Natural killer cell (primary cell): ENCODE data around the gene HS6ST3. TPM values are rescaled to one million over a fixed set of nuclear protein-coding genes. Genes with fewer than 3 reads are reported as not detected.

Source experiments
- ATAC-seq, 3 donors: fragments of 150-1000 bp in 2 of 3; fragments of 200-7000 bp in 1 of 3; cut with Tn5 transposase; 1 replicate in 1 of 3; 2 replicates in 2 of 3; pipeline ENCODE4 v1.10.0; 2021; ENCODE audit warnings: mild to moderate bottlenecking in 2 of 3, moderate library complexity in 2 of 3
- DNase-seq, 2 donors: peaks; one replicate each; pipeline versions ENCODE4 v3.0.0 to v3.0.0-alpha.2; 2013 to 2021; ENCODE audit warnings: mixed read lengths in 1 of 2
- H3K27ac ChIP-seq: one replicate; pipeline ENCODE4 v1.5.1; 2013; ENCODE audit warnings: mild to moderate bottlenecking, low read length
- H3K27me3 ChIP-seq: one replicate; pipeline ENCODE4 v1.6.1; 2013; ENCODE audit warnings: low read length; ENCODE audit not compliant: control insufficient read depth, insufficient read depth
- H3K36me3 ChIP-seq: one replicate; pipeline ENCODE4 v1.6.1; 2013; ENCODE audit warnings: low read length; ENCODE audit not compliant: control insufficient read depth, insufficient read depth
- H3K4me1 ChIP-seq: one replicate; pipeline ENCODE4 v1.6.1; 2013; ENCODE audit warnings: low read length; ENCODE audit not compliant: control insufficient read depth, insufficient read depth
- H3K4me3 ChIP-seq: one replicate; pipeline ENCODE4 v1.5.1; 2013; ENCODE audit warnings: low read length
- H3K9me3 ChIP-seq: one replicate; pipeline ENCODE4 v1.6.1; 2013; ENCODE audit warnings: low read length; ENCODE audit not compliant: control insufficient read depth, insufficient read depth
- H3K27ac Mint-ChIP-seq, 2 donors: one replicate each; pipeline ENCODE4 v1.8.0; 2022; ENCODE audit warnings: mild to moderate bottlenecking in 2 of 2, mixed read lengths in 2 of 2, moderate library complexity in 1 of 2
- H3K27me3 Mint-ChIP-seq, 2 donors: one replicate each; pipeline ENCODE4 v1.8.0; 2022; ENCODE audit warnings: low read depth in 2 of 2, mixed read lengths in 2 of 2
- H3K36me3 Mint-ChIP-seq: one replicate; pipeline ENCODE4 v1.8.0; 2022; ENCODE audit warnings: mixed read lengths
- H3K4me1 Mint-ChIP-seq, 2 donors: one replicate each; pipeline ENCODE4 v1.8.0; 2022; ENCODE audit warnings: mixed read lengths in 2 of 2
- H3K4me3 Mint-ChIP-seq: one replicate; pipeline ENCODE4 v1.8.0; 2022; ENCODE audit warnings: mild to moderate bottlenecking, moderate library complexity, mixed read lengths
- H3K9me3 Mint-ChIP-seq, 2 donors: one replicate each; pipeline ENCODE4 v1.8.0; 2022; ENCODE audit warnings: mixed read lengths in 2 of 2
- WGBS: methylation state at CpG from one replicate; pipeline ENCODE4 v1.1.7; 2013; ENCODE audit warnings: missing lambda C conversion rate; ENCODE audit not compliant: insufficient coverage; 5-methylcytosine and 5-hydroxymethylcytosine counted together
- intact Hi-C: fragments of 100-400 bp; cut with micrococcal nuclease; formaldehyde crosslinking; loops from one replicate; pipeline ENCODE4 v1.14.2; 2022
- total RNA-seq, 4 donors: library from RNA; stranded (reverse); fragments of 120-200 nt in 1 of 4; gene quantifications; one replicate each; pipeline versions ENCODE4 v1.2.3 to v1.2.4, GENCODE V29; 2013 to 2022
- TF ChIP-seq, protein P1 (sequence below): fragments of 200-600 bp; IDR thresholded peaks from one replicate; pipeline ENCODE4 v1.8.0; 2022; ENCODE audit warnings: antibody characterized with exemption

HS6ST3 gene
- total RNA-seq, 3 donors from 2014 or later (not counting 1 experiment from before 2014, with no cell fraction given), result not detected

DNA sequence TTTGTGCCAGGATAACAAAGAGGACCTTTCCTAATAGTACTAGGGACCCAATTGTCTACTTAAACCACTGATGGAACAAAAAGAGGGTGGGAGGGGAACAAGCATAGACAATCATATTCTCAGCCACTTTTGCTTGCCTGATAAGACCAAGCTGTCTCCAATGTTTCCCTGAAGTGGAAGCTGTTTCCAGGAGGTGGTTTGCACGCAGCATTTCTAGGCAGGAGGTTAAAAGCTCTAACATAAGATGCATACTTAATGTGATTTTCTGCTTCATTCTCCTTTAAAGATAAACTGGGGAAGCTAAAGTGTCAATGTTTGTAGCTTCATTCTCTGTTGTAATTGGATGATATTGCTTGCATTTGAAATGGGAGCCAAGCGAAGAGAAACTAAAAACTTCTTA is 442.9 kb downstream of the HS6ST3 start:
- peaks cover 3% of the 10 kb centered on the region for H3K9me3 ChIP-seq
- H3K27ac Mint-ChIP-seq, result no peak overlapping the region
- no peak for DNase-seq
- no peak for ATAC-seq
- no peaks in the 10 kb centered on the region for H3K27me3 ChIP-seq
- no peaks in the 10 kb centered on the region for H3K36me3 Mint-ChIP-seq
- H3K4me1 ChIP-seq, result no peaks in the 10 kb centered on the region
- 100% methylated on average over 2 of the region's 2 CpGs for WGBS
- H3K4me3 ChIP-seq, result no peak overlapping the region
- TF ChIP-seq, protein P1, sequence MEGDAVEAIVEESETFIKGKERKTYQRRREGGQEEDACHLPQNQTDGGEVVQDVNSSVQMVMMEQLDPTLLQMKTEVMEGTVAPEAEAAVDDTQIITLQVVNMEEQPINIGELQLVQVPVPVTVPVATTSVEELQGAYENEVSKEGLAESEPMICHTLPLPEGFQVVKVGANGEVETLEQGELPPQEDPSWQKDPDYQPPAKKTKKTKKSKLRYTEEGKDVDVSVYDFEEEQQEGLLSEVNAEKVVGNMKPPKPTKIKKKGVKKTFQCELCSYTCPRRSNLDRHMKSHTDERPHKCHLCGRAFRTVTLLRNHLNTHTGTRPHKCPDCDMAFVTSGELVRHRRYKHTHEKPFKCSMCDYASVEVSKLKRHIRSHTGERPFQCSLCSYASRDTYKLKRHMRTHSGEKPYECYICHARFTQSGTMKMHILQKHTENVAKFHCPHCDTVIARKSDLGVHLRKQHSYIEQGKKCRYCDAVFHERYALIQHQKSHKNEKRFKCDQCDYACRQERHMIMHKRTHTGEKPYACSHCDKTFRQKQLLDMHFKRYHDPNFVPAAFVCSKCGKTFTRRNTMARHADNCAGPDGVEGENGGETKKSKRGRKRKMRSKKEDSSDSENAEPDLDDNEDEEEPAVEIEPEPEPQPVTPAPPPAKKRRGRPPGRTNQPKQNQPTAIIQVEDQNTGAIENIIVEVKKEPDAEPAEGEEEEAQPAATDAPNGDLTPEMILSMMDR, result no peak
- H3K4me3 Mint-ChIP-seq, result no peak overlapping the region
- no peaks in the 10 kb centered on the region for H3K27me3 Mint-ChIP-seq
- H3K36me3 ChIP-seq, result no peaks in the 10 kb centered on the region
- no peaks in the 10 kb centered on the region for H3K4me1 Mint-ChIP-seq
- H3K9me3 Mint-ChIP-seq, result peaks cover 8 to 21% of the 10 kb centered on the region in 2 donors
- H3K27ac ChIP-seq, result no peak overlapping the region
- intact Hi-C loops, result no loop called here

DNA sequence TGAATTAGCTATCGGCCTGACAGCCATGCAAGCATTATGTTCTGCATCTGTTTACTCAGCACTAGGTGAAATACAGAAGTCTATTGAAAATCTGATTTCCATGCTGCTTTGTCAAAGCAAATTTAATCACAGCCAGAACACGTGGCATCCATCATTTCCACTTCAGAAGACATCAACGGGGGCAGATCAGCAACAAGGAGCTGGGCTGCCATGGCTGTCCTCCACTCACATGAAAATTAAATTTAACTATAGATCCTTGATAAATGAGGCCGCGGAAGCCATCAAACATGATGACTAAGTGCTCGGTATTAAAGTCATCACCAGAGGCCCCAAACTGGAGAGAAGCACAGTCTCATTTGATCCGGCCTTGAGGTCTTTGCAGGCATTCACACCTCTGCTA is 443.5 kb downstream of the HS6ST3 start:
- Mint-ChIP-seq H3K9me3 (peaks cover 8 to 21% of the 10 kb centered on the region in 2 donors), H3K36me3 (no peaks in the 10 kb centered on the region), H3K27me3 (no peaks in the 10 kb centered on the region), H3K4me3 (no peak overlapping the region), H3K27ac (no peak overlapping the region), H3K4me1 (no peaks in the 10 kb centered on the region)
- DNase-seq, result no peak
- no peak overlapping the region for H3K4me3 ChIP-seq
- 83% methylated on average over 7 of the region's 7 CpGs for WGBS
- TF ChIP-seq, protein P1, result no peak
- ATAC-seq, result no peak
- peaks cover 3% of the 10 kb centered on the region for H3K9me3 ChIP-seq
- H3K36me3 ChIP-seq, result no peaks in the 10 kb centered on the region
- H3K27ac ChIP-seq, result no peak overlapping the region
- H3K27me3 ChIP-seq, result no peaks in the 10 kb centered on the region
- intact Hi-C loops, result no loop called here
- no peaks in the 10 kb centered on the region for H3K4me1 ChIP-seq

DNA sequence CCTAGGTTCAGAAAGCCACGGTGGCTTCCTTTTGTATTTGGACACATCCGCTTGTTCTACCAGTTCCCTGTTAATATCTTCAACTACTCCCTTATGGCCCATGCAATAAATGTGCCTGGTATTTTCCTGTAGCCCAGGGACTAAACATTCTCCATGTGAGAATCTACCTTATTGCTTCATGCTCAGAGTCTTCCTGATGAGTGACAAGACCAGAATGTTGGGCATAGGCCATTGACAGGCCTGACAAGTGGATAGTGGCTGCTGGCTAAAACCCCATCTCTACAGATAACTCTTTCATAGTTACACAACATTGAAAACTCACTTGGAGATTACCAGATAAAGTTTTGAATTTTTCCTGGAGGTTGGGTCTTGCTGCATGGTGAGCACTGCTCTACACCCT is 449.9 kb downstream of the HS6ST3 start:
- H3K36me3 ChIP-seq, result no peaks in the 10 kb centered on the region
- intact Hi-C loops, result no loop called here
- H3K4me3 ChIP-seq, result no peak overlapping the region
- Mint-ChIP-seq H3K9me3 (peaks cover 11 to 17% of the 10 kb centered on the region in 2 donors), H3K36me3 (no peaks in the 10 kb centered on the region), H3K27ac (no peak overlapping the region), H3K4me3 (no peak overlapping the region), H3K4me1 (no peaks in the 10 kb centered on the region), H3K27me3 (no peaks in the 10 kb centered on the region)
- no peaks in the 10 kb centered on the region for H3K27me3 ChIP-seq
- TF ChIP-seq, protein P1, result no peak
- 94% methylated on average over 2 of the region's 2 CpGs for WGBS
- H3K27ac ChIP-seq, result no peak overlapping the region
- DNase-seq (no peak), ATAC-seq (no peak)
- no peaks in the 10 kb centered on the region for H3K4me1 ChIP-seq
- H3K9me3 ChIP-seq, result no peaks in the 10 kb centered on the region

DNA sequence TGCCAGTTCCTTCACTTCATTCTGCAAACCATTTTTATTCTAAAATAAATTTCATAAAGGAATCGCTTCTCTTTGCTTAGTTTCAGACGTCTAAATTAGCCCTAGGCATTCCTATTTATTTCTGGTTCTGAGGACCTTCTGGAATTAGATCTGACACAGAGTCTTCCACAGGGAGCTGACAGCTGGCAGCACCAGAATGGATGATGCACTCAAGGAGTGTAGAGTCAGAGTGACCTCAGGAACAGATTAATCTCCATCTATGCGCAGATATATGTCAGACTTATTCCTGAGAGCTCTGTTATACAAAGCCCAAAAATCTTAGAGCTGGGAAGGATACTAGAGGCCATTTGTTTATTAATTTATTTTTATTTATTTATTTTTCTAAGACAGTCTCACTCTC is 450.8 kb downstream of the HS6ST3 start:
- no peaks in the 10 kb centered on the region for H3K4me1 ChIP-seq

More for the DNA sequence above, 450.8 kb downstream of the HS6ST3 start:
- ATAC-seq, result no peak
- Mint-ChIP-seq H3K9me3 (peaks cover 8 to 14% of the 10 kb centered on the region in 2 donors), H3K4me3 (no peak overlapping the region), H3K4me1 (no peaks in the 10 kb centered on the region), H3K27me3 (no peaks in the 10 kb centered on the region), H3K36me3 (no peaks in the 10 kb centered on the region), H3K27ac (no peak overlapping the region)
- TF ChIP-seq, protein P1, result no peak
- no peak for DNase-seq
- 77% methylated on average over 2 of the region's 3 CpGs for WGBS
- Histone ChIP-seq H3K36me3 (no peaks in the 10 kb centered on the region), H3K4me3 (no peak overlapping the region), H3K27ac (no peak overlapping the region), H3K27me3 (no peaks in the 10 kb centered on the region), H3K9me3 (no peaks in the 10 kb centered on the region)
- intact Hi-C loops, result no loop called here
